MM.1S (cell line): ENCODE data around the gene SLC1A7.

Source experiments
- DNase-seq: peaks from one replicate; pipeline ENCODE4 v3.0.0-alpha.2; 2015
- H2AFZ ChIP-seq: fragments of 300-600 bp; sonication (generic); 2 replicates; pipeline ENCODE4 v1.6.0; 2016; ENCODE audit warnings: antibody characterized with exemption, low read length
- H3F3A ChIP-seq: fragments of 300-600 bp; sonication (generic); 2 replicates; pipeline ENCODE4 v1.6.1; 2016; ENCODE audit warnings: mild to moderate bottlenecking, antibody characterized with exemption, low read length, moderate library complexity, mixed read lengths; ENCODE audit not compliant: insufficient read depth
- H3K27ac ChIP-seq: fragments of 300-600 bp; sonication (generic); 2 replicates; pipeline ENCODE4 v1.5.1; 2016; ENCODE audit warnings: mild to moderate bottlenecking, low read length
- H3K27me3 ChIP-seq: fragments of 300-600 bp; sonication (generic); replicated peaks from 2 replicates; pipeline ENCODE4 v1.6.0; 2016; ENCODE audit warnings: low read length; ENCODE audit not compliant: insufficient read depth
- H3K36me3 ChIP-seq: fragments of 300-600 bp; sonication (generic); replicated peaks from 2 replicates; pipeline ENCODE4 v1.6.1; 2016; ENCODE audit warnings: mild to moderate bottlenecking, low read length, mixed read lengths; ENCODE audit not compliant: insufficient read depth
- H3K4me1 ChIP-seq: fragments of 300-600 bp; sonication (generic); 2 replicates; pipeline ENCODE4 v1.6.1; 2016; ENCODE audit warnings: low read length, mixed read lengths
- H3K4me2 ChIP-seq: fragments of 300-600 bp; sonication (generic); 2 replicates; pipeline ENCODE4 v1.6.0; 2016; ENCODE audit warnings: low read depth, low read length
- H3K4me3 ChIP-seq: fragments of 300-600 bp; sonication (generic); 2 replicates; pipeline ENCODE4 v1.5.1; 2016; ENCODE audit warnings: low read length, mixed read lengths
- H3K79me2 ChIP-seq: fragments of 300-600 bp; sonication (generic); 2 replicates; pipeline ENCODE4 v1.6.1; 2016; ENCODE audit warnings: mixed run types, low read length, mixed read lengths
- H3K9ac ChIP-seq: fragments of 300-600 bp; sonication (generic); 2 replicates; pipeline ENCODE4 v1.6.1; 2016; ENCODE audit warnings: low read length, mixed read lengths
- H3K9me2 ChIP-seq: fragments of 300-600 bp; sonication (generic); replicated peaks from 2 replicates; pipeline ENCODE4 v1.6.1; 2016; ENCODE audit warnings: mild to moderate bottlenecking, low read length, mixed read lengths; ENCODE audit not compliant: insufficient read depth
- H3K9me3 ChIP-seq: fragments of 300-600 bp; sonication (generic); replicated peaks from 2 replicates; pipeline ENCODE4 v1.6.1; 2016; ENCODE audit warnings: mild to moderate bottlenecking, low read length, mixed read lengths; ENCODE audit not compliant: insufficient read depth
- H4K20me1 ChIP-seq: fragments of 300-600 bp; sonication (generic); 2 replicates; pipeline ENCODE4 v1.6.1; 2016; ENCODE audit warnings: mild to moderate bottlenecking, low read length, moderate library complexity, mixed read lengths; ENCODE audit not compliant: insufficient read depth
- CTCF ChIP-seq: fragments of 300-600 bp; sonication (generic); IDR thresholded peaks from 2 replicates; pipeline ENCODE4 v1.5.1; 2016; ENCODE audit warnings: antibody characterized with exemption, low read length, mixed read lengths
- EZH2 ChIP-seq: fragments of 300-600 bp; sonication (generic); optimal IDR thresholded peaks from 2 replicates; pipeline ENCODE3; 2017; ENCODE audit warnings: low read depth, mild to moderate bottlenecking, antibody characterized with exemption, low read length, mixed read lengths
- EZH2phosphoT487 ChIP-seq: fragments of 300-600 bp; sonication (generic); IDR thresholded peaks from 2 replicates; pipeline ENCODE4 v1.6.1; 2018; ENCODE audit warnings: antibody characterized with exemption, low read length

Gene SLC1A7

GRCh38 chr1:53129891-53130597, 12.4 kb downstream of the SLC1A7 start:
- Histone ChIP-seq H3K27ac (no peak overlapping the region), H3K36me3 (no peaks in the 10 kb centered on the region), H3K4me1 (no peaks in the 10 kb centered on the region), H3F3A (no peaks in the 10 kb centered on the region), H3K9me3 (no peaks in the 10 kb centered on the region), H3K4me3 (no peak overlapping the region), H3K27me3 (no peaks in the 10 kb centered on the region), H4K20me1 (no peaks in the 10 kb centered on the region), H2AFZ (no peak overlapping the region), H3K9ac (no peak overlapping the region), H3K79me2 (no peaks in the 10 kb centered on the region), H3K9me2 (no peaks in the 10 kb centered on the region), H3K4me2 (no peak overlapping the region)
- DNase-seq = no peak
- no peak for TF ChIP-seq EZH2
- TF ChIP-seq EZH2phosphoT487 = no peak
- TF ChIP-seq CTCF = no peak

GRCh38 chr1:53128401-53128800, 14.0 kb downstream of the SLC1A7 start:
- no peaks in the 10 kb centered on the region for H3K79me2 ChIP-seq
- no peak for DNase-seq
- no peak overlapping the region for H3K4me2 ChIP-seq
- TF ChIP-seq EZH2 (no peak), EZH2phosphoT487 (no peak), CTCF (no peak)
- H3K36me3 ChIP-seq = no peaks in the 10 kb centered on the region
- H3K4me3 ChIP-seq = no peak overlapping the region
- H2AFZ ChIP-seq = no peak overlapping the region
- no peaks in the 10 kb centered on the region for H4K20me1 ChIP-seq
- H3K4me1 ChIP-seq = no peaks in the 10 kb centered on the region
- no peaks in the 10 kb centered on the region for H3K9me3 ChIP-seq
- H3K9ac ChIP-seq = no peak overlapping the region
- no peaks in the 10 kb centered on the region for H3F3A ChIP-seq
- no peaks in the 10 kb centered on the region for H3K9me2 ChIP-seq
- no peaks in the 10 kb centered on the region for H3K27me3 ChIP-seq
- H3K27ac ChIP-seq = no peak overlapping the region

GRCh38 chr1:53127546-53127945, 14.9 kb downstream of the SLC1A7 start:
- Histone ChIP-seq H3K27me3 (no peaks in the 10 kb centered on the region), H3K4me1 (no peaks in the 10 kb centered on the region), H3F3A (no peaks in the 10 kb centered on the region), H3K4me2 (no peak overlapping the region), H3K79me2 (no peaks in the 10 kb centered on the region), H4K20me1 (no peaks in the 10 kb centered on the region), H3K9me3 (no peaks in the 10 kb centered on the region), H3K4me3 (no peak overlapping the region), H2AFZ (no peak overlapping the region), H3K9ac (no peak overlapping the region), H3K36me3 (no peaks in the 10 kb centered on the region), H3K27ac (no peak overlapping the region), H3K9me2 (no peaks in the 10 kb centered on the region)
- TF ChIP-seq EZH2 = no peak
- DNase-seq = no peak

GRCh38 chr1:53126495-53126894, 15.9 kb downstream of the SLC1A7 start:
- H3K36me3 ChIP-seq = no peaks in the 10 kb centered on the region
- H3K9ac ChIP-seq = no peak overlapping the region
- no peaks in the 10 kb centered on the region for H3K79me2 ChIP-seq
- H2AFZ ChIP-seq = no peak overlapping the region
- H3K4me1 ChIP-seq = no peaks in the 10 kb centered on the region
- no peak overlapping the region for H3K4me3 ChIP-seq
- DNase-seq = no peak
- H3K27ac ChIP-seq = no peak overlapping the region
- H3K27me3 ChIP-seq = no peaks in the 10 kb centered on the region
- no peak overlapping the region for H3K4me2 ChIP-seq
- H3K9me3 ChIP-seq = no peaks in the 10 kb centered on the region
- no peaks in the 10 kb centered on the region for H3K9me2 ChIP-seq
- no peaks in the 10 kb centered on the region for H4K20me1 ChIP-seq
- TF ChIP-seq EZH2 (no peak), EZH2phosphoT487 (no peak), CTCF (no peak)
- no peaks in the 10 kb centered on the region for H3F3A ChIP-seq
